IMR-90 (cell line): ENCODE results near the gene C16orf89.

Source experiments
- CTCF ChIP-seq: conservative IDR thresholded peaks from 2 replicates; pipeline ENCODE4 v1.5.1; 2012; ENCODE audit warnings: mild to moderate bottlenecking, low read depth, low read length, improper control_type of control experiment
- POLR2A ChIP-seq: IDR thresholded peaks from 2 replicates; pipeline ENCODE4 v1.6.1; 2012; ENCODE audit warnings: mild to moderate bottlenecking, low read depth, low read length
- RAD21 ChIP-seq: IDR thresholded peaks from 2 replicates; pipeline ENCODE4 v1.6.1; 2012; ENCODE audit warnings: low read length, improper control_type of control experiment
- RFX5 ChIP-seq: IDR thresholded peaks from 2 replicates; pipeline ENCODE4 v1.8.0; 2012; ENCODE audit warnings: low read depth, mild to moderate bottlenecking, low read length, moderate library complexity

GRCh38 chr16:5108505-5109158, 42.9 kb upstream of the C16orf89 start:
- TF ChIP-seq POLR2A = no peak
- no peak for TF ChIP-seq CTCF
- no peak for TF ChIP-seq RFX5
- TF ChIP-seq RAD21 = no peak
